PFSK-1 (cell line): ENCODE results near the gene GGTA1.

Source experiments
- FOXP2 ChIP-seq: optimal IDR thresholded peaks from 2 replicates; pipeline ENCODE3; 2011; ENCODE audit warnings: borderline replicate concordance, control low read depth, inconsistent platforms; ENCODE audit not compliant: insufficient read depth; ENCODE audit errors: extremely low read length, extremely low read depth
- POLR2AphosphoS5 ChIP-seq: IDR thresholded peaks from 2 replicates; pipeline ENCODE4 v1.6.1; 2012; ENCODE audit warnings: low read depth, mild to moderate bottlenecking, control low read depth, low read length, moderate library complexity
- REST ChIP-seq, 2 experiments: IDR thresholded peaks; 2 replicates each; pipeline versions ENCODE4 v1.6.1 to v1.8.0; 2011 to 2012; ENCODE audit warnings: low read depth in 2 of 2, low read length in 2 of 2, control low read depth in 1 of 2, inconsistent platforms in 1 of 2, mild to moderate bottlenecking in 1 of 2, moderate library complexity in 1 of 2; ENCODE audit not compliant: insufficient read depth in 1 of 2
- SIN3A ChIP-seq: IDR thresholded peaks from 2 replicates; pipeline ENCODE4 v1.6.1; 2012; ENCODE audit warnings: mild to moderate bottlenecking, low read length, moderate library complexity, borderline replicate concordance; ENCODE audit not compliant: insufficient read depth
- TAF1 ChIP-seq: IDR thresholded peaks from 2 replicates; pipeline ENCODE4 v1.6.1; 2012; ENCODE audit warnings: low read length, control low read depth, borderline replicate concordance; ENCODE audit not compliant: insufficient read depth

- no peak for TF ChIP-seq SIN3A
- no peak for TF ChIP-seq REST (IDR thresholded peaks at IDR 0.05; ENCODE audit: insufficient read depth in 1 of 2, low read depth in 2 of 2, low read length in 2 of 2)
- no peak for TF ChIP-seq POLR2AphosphoS5
- no peak for TF ChIP-seq FOXP2
- no peak for TF ChIP-seq TAF1
Observed at GRCh38 chr9:121437891-121438290, 61.8 kb downstream of the GGTA1 start.
